ENCODE data around the gene DCAF6.

The DCAF6 gene

DNA sequence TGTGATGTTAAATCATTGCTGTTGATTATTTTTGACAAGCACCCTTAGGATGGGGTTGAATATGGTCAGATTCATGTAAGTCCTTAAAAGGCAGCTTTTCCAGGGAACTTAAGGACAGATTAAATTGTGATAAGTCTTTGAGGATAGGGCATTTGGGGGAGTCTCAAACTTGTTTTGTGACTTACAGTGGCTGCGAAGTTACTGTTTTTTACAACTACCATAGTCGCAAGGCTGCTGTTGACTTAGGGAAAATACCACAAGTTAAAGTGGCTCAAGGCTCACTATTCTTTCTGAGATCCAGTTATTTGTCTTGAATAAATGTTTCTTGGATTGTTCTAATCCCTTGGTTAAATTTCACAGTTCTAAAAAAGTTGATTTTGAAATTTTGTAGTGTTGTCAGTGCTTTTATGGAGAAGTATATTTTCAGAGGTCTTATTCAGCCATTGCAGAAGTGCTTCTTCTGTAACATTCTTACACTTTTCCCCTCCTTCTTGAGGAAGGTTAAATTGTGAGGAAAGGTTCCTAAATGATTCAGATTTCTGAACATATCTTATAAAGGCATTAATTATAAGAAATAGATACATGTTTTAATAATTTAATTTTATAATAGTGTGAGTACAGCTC lies 47.4 kb downstream of the DCAF6 start:
- Histone ChIP-seq H3K9ac (ENCODE audit: insufficient read length, low read depth) (no peak overlapping the region), H3K36me3 (ENCODE audit: insufficient read depth, insufficient read length, low read length) (peaks cover under 1% of the 10 kb centered on the region), H3K4me3 (ENCODE audit: insufficient read length, low read depth) (no peak overlapping the region), H3K27me3 (ENCODE audit: insufficient read depth, insufficient read length) (no peaks in the 10 kb centered on the region), H3K4me1 (ENCODE audit: insufficient read depth, insufficient read length) (no peaks in the 10 kb centered on the region), H3K9me3 (ENCODE audit: insufficient read depth, low read length) (no peaks in the 10 kb centered on the region)
- no peak for DNase-seq (ENCODE audit: low read depth, low spot score)
- TF ChIP-seq ZNF274 (IDR thresholded peaks at IDR 0.05; ENCODE audit: low read depth, low read length) (no peak), SUZ12 (IDR thresholded peaks at IDR 0.05; ENCODE audit: extremely low read depth, insufficient read depth, insufficient read length) (no peak), YY1 (IDR thresholded peaks at IDR 0.05; ENCODE audit: insufficient read depth, insufficient read length) (no peak)

DNA sequence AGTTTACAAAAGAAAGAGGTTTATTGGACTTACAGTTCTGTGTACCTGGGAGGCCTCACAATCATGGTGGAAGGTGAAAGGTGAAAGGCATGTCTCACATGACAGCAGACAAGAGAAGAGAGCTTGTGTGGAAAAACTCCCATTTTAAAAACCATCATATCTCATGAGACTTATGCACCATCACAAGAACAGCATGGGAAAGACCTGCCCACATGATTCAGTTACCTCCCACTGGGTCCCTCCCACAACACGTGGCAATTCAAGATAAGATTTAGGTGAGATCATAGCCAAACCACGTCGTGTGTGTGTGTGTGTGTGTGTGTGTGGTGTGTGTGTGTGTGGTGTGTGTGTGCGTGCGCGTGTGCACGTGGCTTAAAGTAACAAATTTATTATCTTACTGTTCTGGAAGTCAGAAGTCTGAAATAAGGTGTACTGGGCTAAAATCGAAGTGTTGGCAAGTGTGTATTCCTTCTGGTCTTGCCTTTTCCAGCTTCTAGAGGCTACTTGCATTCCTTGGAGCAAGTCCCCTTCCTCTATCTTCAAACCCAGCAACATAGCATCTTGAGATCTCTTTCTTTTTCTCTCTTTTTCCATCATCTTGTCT lies 48.5 kb downstream of the DCAF6 start:
- Histone ChIP-seq H3K36me3 (ENCODE audit: insufficient read depth, insufficient read length, low read length) (no peaks in the 10 kb centered on the region), H3K27me3 (ENCODE audit: insufficient read depth, insufficient read length) (no peaks in the 10 kb centered on the region), H3K9me3 (ENCODE audit: insufficient read depth, low read length) (no peaks in the 10 kb centered on the region), H3K4me3 (ENCODE audit: insufficient read length, low read depth) (no peak overlapping the region), H3K4me1 (ENCODE audit: insufficient read depth, insufficient read length) (no peaks in the 10 kb centered on the region), H3K9ac (ENCODE audit: insufficient read length, low read depth) (no peak overlapping the region)
- no peak for DNase-seq (ENCODE audit: low read depth, low spot score)
- TF ChIP-seq ZNF274 (IDR thresholded peaks at IDR 0.05; ENCODE audit: low read depth, low read length): no peak
- TF ChIP-seq YY1 (IDR thresholded peaks at IDR 0.05; ENCODE audit: insufficient read depth, insufficient read length): no peak
- TF ChIP-seq SUZ12 (IDR thresholded peaks at IDR 0.05; ENCODE audit: extremely low read depth, insufficient read depth, insufficient read length): no peak

DNA sequence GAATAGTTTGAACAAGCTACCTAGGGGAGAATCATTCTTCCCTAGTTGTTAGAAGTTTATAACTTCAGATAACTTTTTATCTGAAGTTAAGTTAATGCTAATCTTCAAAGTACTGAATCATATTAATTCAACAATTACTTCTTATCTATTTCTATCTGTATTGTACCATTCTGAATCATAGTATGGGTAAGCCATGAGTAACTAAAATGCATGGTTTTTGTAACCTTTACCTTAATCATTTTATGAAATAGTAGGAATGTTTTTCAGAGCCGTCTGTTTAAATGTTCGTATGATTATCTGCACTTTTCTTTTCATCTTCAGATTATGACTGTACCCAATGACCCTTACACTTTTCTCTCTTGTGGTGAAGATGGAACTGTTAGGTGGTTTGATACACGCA lies 50.7 kb downstream of the DCAF6 start:
- Histone ChIP-seq H3K9ac (ENCODE audit: insufficient read length, low read depth) (no peak overlapping the region), H3K4me1 (ENCODE audit: insufficient read depth, insufficient read length) (no peaks in the 10 kb centered on the region), H3K4me3 (ENCODE audit: insufficient read length, low read depth) (no peak overlapping the region), H3K9me3 (ENCODE audit: insufficient read depth, low read length) (no peaks in the 10 kb centered on the region), H3K27me3 (ENCODE audit: insufficient read depth, insufficient read length) (no peaks in the 10 kb centered on the region), H3K36me3 (ENCODE audit: insufficient read depth, insufficient read length, low read length) (peaks cover 11% of the 10 kb centered on the region)
- no peak for DNase-seq (ENCODE audit: low read depth, low spot score)
- TF ChIP-seq SUZ12 (IDR thresholded peaks at IDR 0.05; ENCODE audit: extremely low read depth, insufficient read depth, insufficient read length): no peak
- no peak for TF ChIP-seq ZNF274 (IDR thresholded peaks at IDR 0.05; ENCODE audit: low read depth, low read length)
- no peak for TF ChIP-seq YY1 (IDR thresholded peaks at IDR 0.05; ENCODE audit: insufficient read depth, insufficient read length)

DNA sequence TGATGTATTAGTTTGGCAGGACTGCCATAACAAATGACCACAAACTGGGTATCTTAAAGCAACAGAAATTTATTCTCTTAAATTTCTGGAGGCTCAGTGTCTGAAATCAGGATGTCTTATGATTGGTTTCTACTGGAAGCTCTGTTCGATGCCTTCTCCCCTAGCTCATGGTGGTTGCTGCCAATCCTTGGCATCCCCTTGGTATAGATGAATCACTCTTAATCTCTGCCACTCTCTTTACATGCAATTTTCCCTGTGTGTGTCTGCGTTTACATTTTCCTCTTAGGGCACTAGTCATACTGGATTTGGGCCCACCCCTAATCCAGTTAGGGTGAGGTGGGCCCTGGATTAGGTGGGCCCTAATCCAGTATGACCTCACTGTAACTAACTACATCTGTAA lies 55.1 kb downstream of the DCAF6 start:
- no peaks in the 10 kb centered on the region for H3K27me3 ChIP-seq (ENCODE audit: insufficient read depth, insufficient read length)
- no peak overlapping the region for H3K4me3 ChIP-seq (ENCODE audit: insufficient read length, low read depth)
- H3K4me1 ChIP-seq (ENCODE audit: insufficient read depth, insufficient read length): no peaks in the 10 kb centered on the region
- no peak for DNase-seq (ENCODE audit: low read depth, low spot score)
- no peak overlapping the region for H3K9ac ChIP-seq (ENCODE audit: insufficient read length, low read depth)
- H3K36me3 ChIP-seq (ENCODE audit: insufficient read depth, insufficient read length, low read length): peaks cover 41% of the 10 kb centered on the region
- no peaks in the 10 kb centered on the region for H3K9me3 ChIP-seq (ENCODE audit: insufficient read depth, low read length)
- no peak for TF ChIP-seq YY1 (IDR thresholded peaks at IDR 0.05; ENCODE audit: insufficient read depth, insufficient read length)
- TF ChIP-seq SUZ12 (IDR thresholded peaks at IDR 0.05; ENCODE audit: extremely low read depth, insufficient read depth, insufficient read length): no peak
- no peak for TF ChIP-seq ZNF274 (IDR thresholded peaks at IDR 0.05; ENCODE audit: low read depth, low read length)

DNA sequence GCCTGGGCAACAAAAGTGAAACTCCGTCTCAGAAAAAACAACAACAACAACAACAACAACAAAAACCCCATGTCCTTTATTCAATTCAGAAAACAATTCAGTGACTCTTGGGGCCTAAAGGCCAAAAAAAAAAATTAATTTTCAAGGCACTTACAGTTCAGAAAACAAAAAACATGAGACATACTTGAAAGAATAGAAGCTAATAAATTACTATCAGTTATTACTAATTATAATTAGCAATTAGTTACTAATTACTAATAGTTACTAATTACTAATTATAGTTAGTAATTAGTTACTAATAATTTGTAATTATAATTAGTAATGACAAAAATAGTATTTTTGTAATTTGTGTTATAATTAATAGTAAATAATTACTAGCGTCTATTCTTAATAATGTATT lies 57.2 kb downstream of the DCAF6 start:
- no peaks in the 10 kb centered on the region for H3K27me3 ChIP-seq (ENCODE audit: insufficient read depth, insufficient read length)
- peaks cover 41% of the 10 kb centered on the region for H3K36me3 ChIP-seq (ENCODE audit: insufficient read depth, insufficient read length, low read length)
- H3K4me1 ChIP-seq (ENCODE audit: insufficient read depth, insufficient read length): no peaks in the 10 kb centered on the region
- no peaks in the 10 kb centered on the region for H3K9me3 ChIP-seq (ENCODE audit: insufficient read depth, low read length)
- H3K9ac ChIP-seq (ENCODE audit: insufficient read length, low read depth): no peak overlapping the region
- no peak for DNase-seq (ENCODE audit: low read depth, low spot score)
- no peak overlapping the region for H3K4me3 ChIP-seq (ENCODE audit: insufficient read length, low read depth)
- no peak for TF ChIP-seq ZNF274 (IDR thresholded peaks at IDR 0.05; ENCODE audit: low read depth, low read length)
- TF ChIP-seq YY1 (IDR thresholded peaks at IDR 0.05; ENCODE audit: insufficient read depth, insufficient read length): no peak
- TF ChIP-seq SUZ12 (IDR thresholded peaks at IDR 0.05; ENCODE audit: extremely low read depth, insufficient read depth, insufficient read length): no peak

DNA sequence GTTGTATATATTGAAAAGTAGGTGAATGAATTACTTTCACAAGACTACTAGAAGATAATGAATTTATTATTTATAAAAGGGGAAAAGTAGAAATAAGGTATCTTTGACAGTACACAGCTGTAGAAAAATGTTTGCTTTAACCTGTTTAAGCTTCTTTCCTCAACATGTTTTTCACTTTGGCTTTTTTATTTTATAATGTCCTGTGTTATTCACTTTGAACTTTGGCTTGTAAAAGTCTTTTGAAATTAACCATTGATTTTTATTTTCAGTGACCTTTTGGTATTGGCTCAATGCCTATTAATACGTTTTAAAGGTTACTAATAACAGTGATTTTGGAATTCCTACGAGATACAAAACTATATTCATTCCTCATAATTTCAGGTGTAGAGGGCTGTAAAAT lies 58.1 kb downstream of the DCAF6 start:
- H3K4me3 ChIP-seq (ENCODE audit: insufficient read length, low read depth): no peak overlapping the region
- DNase-seq (ENCODE audit: low read depth, low spot score): no peak
- no peaks in the 10 kb centered on the region for H3K27me3 ChIP-seq (ENCODE audit: insufficient read depth, insufficient read length)
- H3K4me1 ChIP-seq (ENCODE audit: insufficient read depth, insufficient read length): no peaks in the 10 kb centered on the region
- H3K9me3 ChIP-seq (ENCODE audit: insufficient read depth, low read length): no peaks in the 10 kb centered on the region
- H3K36me3 ChIP-seq (ENCODE audit: insufficient read depth, insufficient read length, low read length): peaks cover 41% of the 10 kb centered on the region
- H3K9ac ChIP-seq (ENCODE audit: insufficient read length, low read depth): no peak overlapping the region
- TF ChIP-seq YY1 (IDR thresholded peaks at IDR 0.05; ENCODE audit: insufficient read depth, insufficient read length): no peak
- no peak for TF ChIP-seq ZNF274 (IDR thresholded peaks at IDR 0.05; ENCODE audit: low read depth, low read length)
- no peak for TF ChIP-seq SUZ12 (IDR thresholded peaks at IDR 0.05; ENCODE audit: extremely low read depth, insufficient read depth, insufficient read length)

DNA sequence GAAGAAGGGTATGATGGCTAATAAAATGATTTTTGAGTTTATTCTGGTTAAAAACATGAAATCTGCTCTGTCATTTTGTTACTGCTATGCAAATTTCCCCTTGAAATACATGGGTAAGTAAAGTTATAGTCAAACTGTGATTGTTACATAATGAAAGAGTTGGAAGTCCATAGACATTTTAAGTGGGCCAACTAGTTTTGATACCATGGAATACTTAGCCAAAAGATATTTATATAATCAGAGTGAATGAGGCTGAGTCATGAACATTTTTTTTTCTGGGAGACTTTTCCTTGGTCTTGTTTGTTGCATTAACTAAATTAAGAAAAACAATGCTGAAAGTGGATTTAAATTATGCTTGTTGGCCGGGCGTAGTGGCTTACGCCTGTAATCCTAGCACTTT lies 58.6 kb downstream of the DCAF6 start:
- Histone ChIP-seq H3K9me3 (ENCODE audit: insufficient read depth, low read length) (no peaks in the 10 kb centered on the region), H3K9ac (ENCODE audit: insufficient read length, low read depth) (no peak overlapping the region), H3K27me3 (ENCODE audit: insufficient read depth, insufficient read length) (no peaks in the 10 kb centered on the region), H3K4me3 (ENCODE audit: insufficient read length, low read depth) (no peak overlapping the region), H3K36me3 (ENCODE audit: insufficient read depth, insufficient read length, low read length) (peaks cover 41% of the 10 kb centered on the region), H3K4me1 (ENCODE audit: insufficient read depth, insufficient read length) (no peaks in the 10 kb centered on the region)
- no peak for DNase-seq (ENCODE audit: low read depth, low spot score)
- no peak for TF ChIP-seq YY1 (IDR thresholded peaks at IDR 0.05; ENCODE audit: insufficient read depth, insufficient read length)
- no peak for TF ChIP-seq SUZ12 (IDR thresholded peaks at IDR 0.05; ENCODE audit: extremely low read depth, insufficient read depth, insufficient read length)
- no peak for TF ChIP-seq ZNF274 (IDR thresholded peaks at IDR 0.05; ENCODE audit: low read depth, low read length)
